ENCODE results near the gene DOK5.

DOK5 gene

GRCh38 chr20:54557806-54558590 is 82.6 kb downstream of the DOK5 start:
- H3K4me3 ChIP-seq (ENCODE audit: low read depth, low read length), result no peak overlapping the region
- TF ChIP-seq CTCF (IDR thresholded peaks at IDR 0.05; ENCODE audit: low read depth, low read length) (no peak), MYC (IDR thresholded peaks at IDR 0.05; ENCODE audit: low read depth, low read length) (no peak), POLR2A (IDR thresholded peaks at IDR 0.05; ENCODE audit: extremely low read depth, insufficient read length) (no peak)
- TF ChIP-seq, protein P1, sequence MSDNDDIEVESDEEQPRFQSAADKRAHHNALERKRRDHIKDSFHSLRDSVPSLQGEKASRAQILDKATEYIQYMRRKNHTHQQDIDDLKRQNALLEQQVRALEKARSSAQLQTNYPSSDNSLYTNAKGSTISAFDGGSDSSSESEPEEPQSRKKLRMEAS (IDR thresholded peaks at IDR 0.05; ENCODE audit: low read depth, low read length), result no peak
- DNase-seq (ENCODE audit: low read depth), result no peak

DNA sequence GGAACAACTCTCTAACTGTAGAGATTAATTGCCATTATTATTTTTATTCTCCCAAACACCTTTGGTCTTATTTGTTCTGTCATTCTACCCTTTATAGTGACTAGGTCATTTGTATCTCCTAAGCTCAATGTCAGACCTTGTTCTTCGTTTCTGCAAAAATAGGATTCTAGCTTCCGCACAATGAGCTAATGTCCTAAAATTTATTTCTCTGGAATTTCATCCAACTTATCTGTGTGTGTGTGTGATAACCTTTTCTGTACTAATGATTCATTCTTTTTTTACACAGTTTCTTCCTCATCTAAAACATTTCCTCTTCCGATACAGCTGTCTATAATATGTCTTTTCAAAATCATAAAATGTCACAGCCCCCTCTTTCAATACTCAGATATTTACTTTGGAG is 84.5 kb downstream of the DOK5 start:
- no peak overlapping the region for H3K4me3 ChIP-seq (ENCODE audit: low read depth, low read length)
- no peak for TF ChIP-seq POLR2A (IDR thresholded peaks at IDR 0.05; ENCODE audit: extremely low read depth, insufficient read length)
- TF ChIP-seq, protein P1 (IDR thresholded peaks at IDR 0.05; ENCODE audit: low read depth, low read length), result no peak
- no peak for TF ChIP-seq CTCF (IDR thresholded peaks at IDR 0.05; ENCODE audit: low read depth, low read length)
- TF ChIP-seq MYC (IDR thresholded peaks at IDR 0.05; ENCODE audit: low read depth, low read length), result no peak
- no peak for DNase-seq (ENCODE audit: low read depth)

- no peak overlapping the region for H3K4me3 ChIP-seq (ENCODE audit: low read depth, low read length)
- TF ChIP-seq CTCF (IDR thresholded peaks at IDR 0.05; ENCODE audit: low read depth, low read length), result no peak
- no peak for DNase-seq (ENCODE audit: low read depth)
These were observed 85.0 kb downstream of the DOK5 start for GRCh38 chr20:54560357-54560756.

GRCh38 chr20:54565255-54565654 is 89.9 kb downstream of the DOK5 start:
- TF ChIP-seq MYC (IDR thresholded peaks at IDR 0.05; ENCODE audit: low read depth, low read length), result no peak
- TF ChIP-seq, protein P1 (IDR thresholded peaks at IDR 0.05; ENCODE audit: low read depth, low read length), result no peak
- no peak for TF ChIP-seq CTCF (IDR thresholded peaks at IDR 0.05; ENCODE audit: low read depth, low read length)
- TF ChIP-seq POLR2A (IDR thresholded peaks at IDR 0.05; ENCODE audit: extremely low read depth, insufficient read length), result no peak
- no peak for DNase-seq (ENCODE audit: low read depth)
- no peak overlapping the region for H3K4me3 ChIP-seq (ENCODE audit: low read depth, low read length)

DNA sequence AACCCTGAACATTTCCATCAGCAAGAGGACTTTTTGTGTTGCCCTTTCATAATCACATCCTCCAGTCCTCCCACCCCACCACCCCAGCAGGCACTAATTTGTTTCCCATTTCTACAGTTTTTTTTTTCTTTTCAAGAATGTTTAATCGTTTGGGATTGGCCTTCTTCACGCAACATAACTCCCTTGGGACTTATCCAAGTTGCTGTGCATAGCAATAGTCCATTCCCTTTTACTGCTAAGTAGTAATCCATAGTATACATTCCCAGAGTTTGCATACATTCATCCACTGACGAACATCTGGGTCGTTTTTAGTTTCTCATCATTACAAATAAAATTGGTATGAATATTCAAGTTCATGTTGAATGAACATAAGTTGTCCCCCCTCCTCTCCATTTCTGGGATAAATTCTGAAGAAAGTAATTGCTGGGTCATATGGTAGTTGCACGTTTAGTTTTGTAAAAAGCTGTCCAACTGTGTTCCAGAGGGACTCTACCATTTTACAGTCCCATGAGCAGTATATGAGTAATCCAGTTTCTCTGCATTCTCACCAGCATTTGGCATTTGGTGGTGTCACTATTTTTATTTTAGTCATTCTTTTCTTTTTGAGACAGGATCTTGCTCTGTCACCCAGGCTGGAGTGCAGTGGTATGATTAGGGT is 90.8 kb downstream of the DOK5 start:
- DNase-seq (ENCODE audit: low read depth), result no peak
- H3K4me3 ChIP-seq (ENCODE audit: low read depth, low read length), result no peak overlapping the region
- TF ChIP-seq CTCF (IDR thresholded peaks at IDR 0.05; ENCODE audit: low read depth, low read length) (no peak), MYC (IDR thresholded peaks at IDR 0.05; ENCODE audit: low read depth, low read length) (no peak), POLR2A (IDR thresholded peaks at IDR 0.05; ENCODE audit: extremely low read depth, insufficient read length) (no peak)
- TF ChIP-seq, protein P1 (IDR thresholded peaks at IDR 0.05; ENCODE audit: low read depth, low read length), result no peak

All from NB4 (cell line).